Lower lobe of right lung (tissue), 2 donors: ENCODE results near the gene SYNPO. TPM values are rescaled to one million over a fixed set of nuclear protein-coding genes. Genes with fewer than 3 reads are reported as not detected.

Experiments used
- ATAC-seq, 2 donors: fragments of 200-7000 bp; cut with Tn5 transposase; one replicate each; pipeline ENCODE4 v1.9.1; 2020 to 2022; ENCODE audit warnings: mild to moderate bottlenecking in 2 of 2, moderate library complexity in 2 of 2
- DNase-seq: peaks from one replicate; pipeline ENCODE4 v3.0.0-alpha.2; 2020
- H3K27ac ChIP-seq: fragments of 200-600 bp; one replicate; pipeline ENCODE4 v1.8.0; 2022
- H3K27me3 ChIP-seq: fragments of 200-600 bp; one replicate; pipeline ENCODE4 v1.8.0; 2022; ENCODE audit warnings: low read depth
- H3K36me3 ChIP-seq: fragments of 200-600 bp; one replicate; pipeline ENCODE4 v1.8.0; 2022; ENCODE audit warnings: mild to moderate bottlenecking
- H3K4me1 ChIP-seq: fragments of 200-600 bp; one replicate; pipeline ENCODE4 v1.8.0; 2022
- H3K4me3 ChIP-seq: fragments of 200-600 bp; one replicate; pipeline ENCODE4 v1.8.0; 2022; ENCODE audit warnings: mild to moderate bottlenecking
- H3K9me3 ChIP-seq: fragments of 200-600 bp; one replicate; pipeline ENCODE4 v1.8.0; 2022
- intact Hi-C: fragments of 100-400 bp; cut with DNase I; formaldehyde crosslinking; loops from one replicate; pipeline ENCODE4 v1.11.0; 2022
- total RNA-seq: library from RNA; stranded (reverse); fragmentation: NEBNext Ultra II Directional; extraction: Animal tissue kit (Norgen Biotek cat#: 25700); gene quantifications from one replicate; pipeline ENCODE4 v1.2.1, GENCODE V29; 2021
- TF ChIP-seq, protein P1 (sequence below): fragments of 200-600 bp; IDR thresholded peaks from one replicate; pipeline ENCODE4 v1.8.0; 2022; ENCODE audit warnings: antibody characterized with exemption, mild to moderate bottlenecking
- donor health status: DM: no; HTN: yes; CAD: no; lungs with severe emphysema.

Gene SYNPO
- total RNA-seq, 1 donor from 2014 or later, result 90.6 TPM

DNA sequence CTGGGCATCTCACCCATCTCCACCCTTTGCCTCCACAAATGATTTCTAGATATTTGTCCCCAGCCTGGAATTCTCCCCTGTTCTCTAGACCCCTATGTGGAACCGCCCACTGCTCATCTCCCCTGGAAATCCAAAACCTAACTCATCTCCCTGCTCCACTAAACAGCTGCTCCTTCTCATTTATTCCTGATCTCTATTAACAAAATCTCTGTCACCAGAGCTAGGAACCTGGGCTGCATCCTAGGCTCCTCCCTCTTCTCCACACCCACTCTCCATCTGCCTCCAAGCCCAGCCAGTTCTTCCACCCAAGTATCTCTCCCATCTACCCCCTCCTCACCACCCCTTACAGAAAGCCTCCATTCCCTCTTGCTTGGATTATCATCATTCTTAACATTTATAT lies 24.0 kb upstream of the SYNPO start:
- Histone ChIP-seq H3K27me3 (no peaks in the 10 kb centered on the region), H3K4me3 (no peak overlapping the region), H3K27ac (no peak overlapping the region), H3K36me3 (no peaks in the 10 kb centered on the region), H3K4me1 (peaks cover 93% of the 10 kb centered on the region), H3K9me3 (no peaks in the 10 kb centered on the region)
- DNase-seq (no peak), ATAC-seq (no peak)
- TF ChIP-seq, protein P1, sequence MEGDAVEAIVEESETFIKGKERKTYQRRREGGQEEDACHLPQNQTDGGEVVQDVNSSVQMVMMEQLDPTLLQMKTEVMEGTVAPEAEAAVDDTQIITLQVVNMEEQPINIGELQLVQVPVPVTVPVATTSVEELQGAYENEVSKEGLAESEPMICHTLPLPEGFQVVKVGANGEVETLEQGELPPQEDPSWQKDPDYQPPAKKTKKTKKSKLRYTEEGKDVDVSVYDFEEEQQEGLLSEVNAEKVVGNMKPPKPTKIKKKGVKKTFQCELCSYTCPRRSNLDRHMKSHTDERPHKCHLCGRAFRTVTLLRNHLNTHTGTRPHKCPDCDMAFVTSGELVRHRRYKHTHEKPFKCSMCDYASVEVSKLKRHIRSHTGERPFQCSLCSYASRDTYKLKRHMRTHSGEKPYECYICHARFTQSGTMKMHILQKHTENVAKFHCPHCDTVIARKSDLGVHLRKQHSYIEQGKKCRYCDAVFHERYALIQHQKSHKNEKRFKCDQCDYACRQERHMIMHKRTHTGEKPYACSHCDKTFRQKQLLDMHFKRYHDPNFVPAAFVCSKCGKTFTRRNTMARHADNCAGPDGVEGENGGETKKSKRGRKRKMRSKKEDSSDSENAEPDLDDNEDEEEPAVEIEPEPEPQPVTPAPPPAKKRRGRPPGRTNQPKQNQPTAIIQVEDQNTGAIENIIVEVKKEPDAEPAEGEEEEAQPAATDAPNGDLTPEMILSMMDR, result no peak
- intact Hi-C loops, result no loop called here

DNA sequence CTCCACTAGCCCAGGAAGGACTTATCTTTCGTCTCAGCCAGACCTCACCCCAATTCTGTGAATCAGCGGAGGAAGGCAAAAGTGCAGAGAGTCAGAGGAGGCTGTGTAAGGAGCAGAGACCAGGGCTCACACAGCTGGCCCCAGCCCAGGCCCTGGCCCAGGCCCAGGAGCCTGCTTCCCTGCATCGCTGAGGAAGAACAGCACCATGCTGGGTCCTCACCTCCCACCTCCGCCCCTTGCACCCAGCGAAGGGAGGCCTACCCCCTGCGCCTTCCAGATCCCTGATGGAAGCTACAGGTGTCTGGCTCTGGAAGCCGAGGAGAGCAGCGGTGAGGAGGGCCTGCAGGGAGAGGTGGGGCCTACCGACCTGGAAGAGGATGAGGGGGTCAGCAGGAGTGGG lies 22.3 kb upstream of the SYNPO start:
- no peaks in the 10 kb centered on the region for H3K27me3 ChIP-seq
- DNase-seq (no peak), ATAC-seq (peak in 1 of 2 donors; percentile 5)
- peaks cover 88% of the 10 kb centered on the region for H3K4me1 ChIP-seq
- peak overlapping the region; percentile 76 for H3K27ac ChIP-seq
- H3K36me3 ChIP-seq, result no peaks in the 10 kb centered on the region
- TF ChIP-seq, protein P1, result no peak
- intact Hi-C loops, result no loop called here
- H3K4me3 ChIP-seq, result no peak overlapping the region
- no peaks in the 10 kb centered on the region for H3K9me3 ChIP-seq

DNA sequence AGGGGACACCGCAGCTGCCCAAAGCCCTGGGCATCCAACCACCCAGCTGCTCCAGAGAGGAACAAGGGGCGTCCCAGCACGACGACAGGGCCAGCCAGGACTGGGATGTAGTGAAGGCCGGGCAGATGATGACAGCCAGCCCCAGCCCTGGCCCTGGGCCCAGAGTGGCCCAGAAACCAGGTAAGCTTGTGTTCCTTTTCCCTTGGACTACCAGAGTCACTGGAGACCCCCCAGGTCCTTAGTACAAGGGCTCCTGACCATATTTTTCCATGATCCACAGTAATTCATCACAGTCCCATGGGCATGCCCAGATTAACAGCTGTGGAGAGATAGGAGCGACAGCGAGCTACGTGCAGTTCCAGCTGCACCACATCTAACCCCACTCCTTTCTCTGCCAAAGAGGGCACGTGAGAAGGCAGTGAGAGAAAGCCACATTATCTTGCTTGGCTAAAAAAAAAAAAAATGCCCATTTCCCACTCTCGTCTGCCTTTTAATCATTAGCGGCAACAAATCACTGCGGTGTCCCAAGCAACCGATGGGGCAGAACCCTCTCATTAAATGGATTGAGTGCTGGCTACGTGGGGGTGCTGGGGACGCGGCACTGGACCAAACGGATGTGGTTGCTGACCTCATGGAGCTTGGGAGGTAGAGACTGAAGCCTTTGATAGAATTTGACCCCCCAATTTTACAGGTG lies 21.7 kb upstream of the SYNPO start:
- peak in 1 of 2 donors; percentile 25 for ATAC-seq
- Histone ChIP-seq H3K27ac (peak overlapping the region; percentile 76), H3K36me3 (no peaks in the 10 kb centered on the region), H3K27me3 (no peaks in the 10 kb centered on the region), H3K4me3 (no peak overlapping the region), H3K9me3 (no peaks in the 10 kb centered on the region), H3K4me1 (peaks cover 88% of the 10 kb centered on the region)
- TF ChIP-seq, protein P1, result no peak
- intact Hi-C loops, result no loop called here
- no peak for DNase-seq

DNA sequence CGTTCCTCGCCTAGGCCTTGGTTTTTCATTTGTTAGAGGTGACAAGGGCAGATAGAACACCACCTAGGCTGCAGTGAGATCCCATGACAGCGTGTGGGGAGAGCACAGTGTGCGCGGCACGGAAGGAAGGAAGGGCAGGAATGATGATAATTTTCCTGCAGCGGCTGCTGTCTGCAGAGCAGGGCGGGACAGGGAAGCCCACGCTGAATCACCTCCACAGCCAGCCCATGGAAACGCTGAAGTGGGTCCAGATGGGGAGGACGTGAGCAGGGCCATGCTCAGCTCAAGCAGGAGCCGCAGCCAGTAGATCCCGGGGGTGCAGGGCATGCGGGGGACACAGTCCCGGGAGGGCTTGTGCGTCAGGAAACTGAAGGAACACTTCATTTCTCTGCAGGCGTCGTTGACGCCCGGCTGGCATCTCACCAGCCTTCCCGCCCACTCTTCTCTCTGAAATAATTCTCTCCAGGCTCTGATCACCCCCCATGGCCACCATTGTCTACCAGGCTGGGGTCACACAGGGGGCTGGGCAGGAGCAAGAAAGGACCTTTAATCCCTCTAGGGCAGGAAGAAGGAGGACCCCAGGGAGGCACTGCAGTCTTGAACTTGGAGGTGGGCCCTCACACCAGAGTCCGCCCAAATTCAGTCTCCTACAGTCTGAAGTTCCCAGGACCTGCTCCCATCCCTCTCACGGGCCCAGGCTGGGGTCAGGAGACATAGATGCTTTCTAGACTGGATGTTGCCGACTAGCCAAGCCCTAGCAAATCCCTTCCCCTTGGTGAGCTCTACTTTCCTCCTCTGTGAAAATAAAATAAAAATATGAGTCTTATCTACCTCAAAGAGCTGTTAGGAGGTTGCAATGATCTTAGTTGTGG lies 20.9 kb upstream of the SYNPO start:
- peak overlapping the region; percentile 76 for H3K27ac ChIP-seq
- no peaks in the 10 kb centered on the region for H3K9me3 ChIP-seq
- TF ChIP-seq, protein P1, result no peak
- H3K36me3 ChIP-seq, result no peaks in the 10 kb centered on the region
- no peak overlapping the region for H3K4me3 ChIP-seq
- DNase-seq (no peak), ATAC-seq (peak; percentile 30 to 39)
- intact Hi-C loops, result no loop called here
- peaks cover 85% of the 10 kb centered on the region for H3K4me1 ChIP-seq
- no peaks in the 10 kb centered on the region for H3K27me3 ChIP-seq

DNA sequence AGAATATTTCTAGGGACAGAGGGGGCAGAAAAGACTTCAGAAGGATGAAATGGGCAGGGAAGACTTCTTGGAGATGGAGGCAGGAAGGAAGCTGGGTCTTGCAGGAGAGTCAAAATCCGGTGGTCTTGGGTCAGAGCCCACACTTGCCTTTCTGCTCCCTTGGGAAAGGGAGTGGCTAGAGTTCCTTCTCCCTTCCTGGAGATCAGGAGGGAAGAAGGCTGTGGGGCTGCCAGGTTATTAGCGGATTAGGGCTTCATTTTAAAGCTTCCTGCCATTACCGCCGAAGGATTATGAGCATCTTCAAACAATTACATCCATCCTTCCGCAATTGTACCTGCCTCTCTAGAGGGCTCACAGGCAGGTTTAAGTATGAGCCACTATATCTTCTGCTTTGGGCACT lies 19.2 kb upstream of the SYNPO start:
- H3K4me1 ChIP-seq, result peaks cover 82% of the 10 kb centered on the region
- DNase-seq (no peak), ATAC-seq (no peak)
- peak overlapping the region; percentile 24 for H3K27ac ChIP-seq
- H3K36me3 ChIP-seq, result no peaks in the 10 kb centered on the region
- TF ChIP-seq, protein P1, result no peak
- H3K9me3 ChIP-seq, result no peaks in the 10 kb centered on the region
- H3K27me3 ChIP-seq, result no peaks in the 10 kb centered on the region
- intact Hi-C loops, result no loop called here
- H3K4me3 ChIP-seq, result no peak overlapping the region
